Neutrophil (primary cell): ENCODE data around the gene DCTN2.

Source experiments
- H3K27ac ChIP-seq: fragments of 200-600 bp; sonication (generic); 2 replicates; pipeline ENCODE4 v1.5.1; 2016; ENCODE audit warnings: mild to moderate bottlenecking, moderate library complexity
- H3K27me3 ChIP-seq: fragments of 200-600 bp; sonication (generic); 2 replicates; pipeline ENCODE4 v1.6.0; 2016; ENCODE audit warnings: mild to moderate bottlenecking
- H3K36me3 ChIP-seq: fragments of 200-600 bp; sonication (generic); 2 replicates; pipeline ENCODE4 v1.5.1; 2017
- H3K4me1 ChIP-seq, 2 experiments: fragments of 200-600 bp in 1 of 2; sonication (generic) in 1 of 2; 1 replicate in 1 of 2; 2 replicates in 1 of 2; pipeline versions ENCODE4 v1.5.1 to v1.6.1; 2013 to 2016; ENCODE audit warnings: low read depth in 1 of 2, low read length in 1 of 2, mild to moderate bottlenecking in 1 of 2, moderate library complexity in 1 of 2; ENCODE audit not compliant: control insufficient read depth in 1 of 2, insufficient read depth in 1 of 2
- H3K4me3 ChIP-seq, 2 experiments: fragments of 200-600 bp in 1 of 2; sonication (generic) in 1 of 2; 1 replicate in 1 of 2; 2 replicates in 1 of 2; pipeline ENCODE4 v1.5.1; 2013 to 2016; ENCODE audit warnings: low read depth in 1 of 2, low read length in 1 of 2, mild to moderate bottlenecking in 1 of 2, moderate library complexity in 1 of 2
- H3K9me3 ChIP-seq: fragments of 200-600 bp; sonication (generic); 2 replicates; pipeline ENCODE4 v1.5.1; 2016
- TF ChIP-seq, protein P1 (sequence below): fragments of 200-600 bp; sonication (generic); IDR thresholded peaks from 2 replicates; pipeline ENCODE4 v1.5.1; 2016; ENCODE audit warnings: antibody characterized with exemption

DCTN2 gene

DNA sequence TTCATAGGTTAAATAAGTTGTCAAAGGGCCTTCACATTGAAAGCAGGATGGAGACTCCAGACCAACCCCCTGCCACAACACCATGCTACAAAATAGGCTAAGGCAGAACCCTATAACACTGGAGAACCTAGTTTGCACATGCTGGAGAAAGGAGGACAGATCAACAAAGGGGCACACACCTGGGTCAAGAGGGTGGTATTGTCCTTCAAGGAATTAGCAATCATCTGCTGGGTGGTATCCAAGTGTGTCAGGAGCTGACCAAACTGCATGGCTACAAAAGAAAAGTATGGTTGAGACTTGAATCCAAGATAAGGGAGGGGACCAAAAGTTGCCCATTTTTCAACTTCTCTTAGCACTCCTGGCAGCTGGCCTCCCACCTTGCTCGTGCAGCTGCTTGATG, 15.2 kb downstream of the DCTN2 start:
- TF ChIP-seq, protein P1, sequence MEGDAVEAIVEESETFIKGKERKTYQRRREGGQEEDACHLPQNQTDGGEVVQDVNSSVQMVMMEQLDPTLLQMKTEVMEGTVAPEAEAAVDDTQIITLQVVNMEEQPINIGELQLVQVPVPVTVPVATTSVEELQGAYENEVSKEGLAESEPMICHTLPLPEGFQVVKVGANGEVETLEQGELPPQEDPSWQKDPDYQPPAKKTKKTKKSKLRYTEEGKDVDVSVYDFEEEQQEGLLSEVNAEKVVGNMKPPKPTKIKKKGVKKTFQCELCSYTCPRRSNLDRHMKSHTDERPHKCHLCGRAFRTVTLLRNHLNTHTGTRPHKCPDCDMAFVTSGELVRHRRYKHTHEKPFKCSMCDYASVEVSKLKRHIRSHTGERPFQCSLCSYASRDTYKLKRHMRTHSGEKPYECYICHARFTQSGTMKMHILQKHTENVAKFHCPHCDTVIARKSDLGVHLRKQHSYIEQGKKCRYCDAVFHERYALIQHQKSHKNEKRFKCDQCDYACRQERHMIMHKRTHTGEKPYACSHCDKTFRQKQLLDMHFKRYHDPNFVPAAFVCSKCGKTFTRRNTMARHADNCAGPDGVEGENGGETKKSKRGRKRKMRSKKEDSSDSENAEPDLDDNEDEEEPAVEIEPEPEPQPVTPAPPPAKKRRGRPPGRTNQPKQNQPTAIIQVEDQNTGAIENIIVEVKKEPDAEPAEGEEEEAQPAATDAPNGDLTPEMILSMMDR, result no peak
- Histone ChIP-seq H3K27me3 (no peaks in the 10 kb centered on the region), H3K9me3 (no peaks in the 10 kb centered on the region), H3K4me1 (no peaks in the 10 kb centered on the region), H3K36me3 (peaks cover 99% of the 10 kb centered on the region), H3K27ac (peak overlapping the region; percentile 35), H3K4me3 (no peak overlapping the region)

DNA sequence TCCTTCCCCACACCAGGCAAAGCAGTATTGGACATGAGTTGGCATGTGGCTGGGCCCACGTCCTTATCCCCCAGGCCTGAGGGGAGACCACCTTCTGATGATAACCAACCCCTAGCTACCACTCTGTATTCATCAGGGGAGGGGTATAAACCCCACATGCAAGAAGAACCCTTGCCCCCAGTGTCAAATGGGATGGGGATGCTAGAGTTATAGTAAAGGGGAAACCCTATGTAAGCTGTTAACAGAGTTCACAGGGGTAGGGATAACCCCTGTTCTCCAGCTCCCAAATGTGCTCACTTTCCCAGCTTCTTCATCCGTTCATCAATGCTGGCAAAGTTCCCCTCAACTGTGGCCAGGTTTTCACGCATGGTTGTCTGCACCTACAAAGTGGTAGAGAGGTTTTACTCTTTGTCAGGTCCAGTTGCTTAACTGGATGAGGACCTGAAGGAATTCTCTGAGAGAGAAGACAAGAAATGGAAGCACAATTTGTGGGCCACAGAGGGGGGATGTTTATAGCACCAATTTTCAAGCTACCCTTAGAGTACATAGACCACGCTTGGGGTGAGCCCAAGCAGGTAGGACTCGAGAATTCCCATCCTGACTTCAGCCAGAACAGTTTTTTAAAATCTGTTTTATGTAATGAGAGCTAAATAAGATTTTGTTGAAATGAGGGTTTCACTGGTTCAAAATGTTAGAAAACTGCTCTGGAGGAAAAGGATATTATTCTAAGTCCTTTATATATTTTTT, 16.4 kb downstream of the DCTN2 start:
- Histone ChIP-seq H3K9me3 (no peaks in the 10 kb centered on the region), H3K4me3 (no peak overlapping the region), H3K4me1 (peaks cover 0 to 3% of the 10 kb centered on the region in 2 experiments), H3K27ac (peak overlapping the region; percentile 100), H3K36me3 (peaks cover 100% of the 10 kb centered on the region), H3K27me3 (no peaks in the 10 kb centered on the region)
- TF ChIP-seq, protein P1, result no peak

DNA sequence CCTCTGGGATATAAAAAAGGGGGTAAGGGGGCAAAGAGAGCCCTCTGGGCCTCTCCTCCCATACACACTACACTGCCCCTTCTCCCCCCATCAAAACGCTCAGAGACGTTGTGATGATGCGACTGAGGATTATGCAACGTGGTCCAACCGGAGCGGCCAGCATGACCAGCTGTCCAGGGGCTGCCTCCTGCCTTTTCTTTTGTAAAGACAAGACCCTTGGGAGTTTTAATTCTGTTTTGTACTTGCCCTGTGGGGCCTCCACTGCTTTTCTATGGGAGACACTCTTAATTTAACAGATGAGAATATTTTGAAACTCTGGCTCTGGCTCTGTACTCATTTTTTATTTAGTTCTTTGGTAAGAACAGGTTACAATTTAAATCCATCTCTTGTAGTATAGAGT, 17.2 kb downstream of the DCTN2 start:
- Histone ChIP-seq H3K4me1 (peaks cover 4 to 10% of the 10 kb centered on the region in 2 experiments), H3K27ac (peak overlapping the region; percentile 100), H3K4me3 (no peak overlapping the region), H3K9me3 (no peaks in the 10 kb centered on the region), H3K36me3 (peaks cover 100% of the 10 kb centered on the region), H3K27me3 (no peaks in the 10 kb centered on the region)
- TF ChIP-seq, protein P1, result no peak

DNA sequence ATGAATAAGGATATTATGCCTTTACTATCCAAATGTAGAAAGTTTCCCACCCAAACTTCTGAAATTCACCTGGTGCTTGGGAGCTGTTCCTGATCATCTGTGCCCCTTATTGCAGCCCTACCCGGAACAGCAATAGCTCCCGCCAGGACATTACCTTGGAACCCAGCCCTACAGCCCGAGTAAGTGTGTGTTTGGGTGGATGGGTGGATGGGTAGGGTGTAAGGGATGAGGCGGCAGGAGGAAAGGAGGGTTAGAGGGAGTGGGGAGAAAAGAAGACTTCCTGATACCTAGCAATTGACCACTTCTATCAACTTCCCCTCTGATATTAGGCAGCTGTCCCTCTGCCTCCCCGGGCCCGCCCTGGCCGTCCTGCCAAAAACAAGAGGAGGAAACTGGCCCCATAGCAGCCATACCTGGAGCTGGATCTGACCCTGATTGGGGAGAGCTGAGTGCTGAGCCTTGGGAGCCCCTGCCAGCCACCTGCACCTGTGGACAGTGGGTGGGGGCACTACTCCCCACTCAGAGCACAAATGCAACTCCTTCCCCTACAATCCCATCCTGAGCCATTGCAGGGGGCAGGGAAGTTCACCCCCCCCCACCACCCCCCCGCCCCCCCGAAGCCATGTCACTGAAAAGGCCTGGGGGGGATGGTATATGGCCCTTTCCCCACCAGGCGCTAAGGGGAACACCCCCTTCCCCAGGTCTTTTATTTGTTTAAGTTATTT, 18.0 kb downstream of the DCTN2 start:
- H3K27ac ChIP-seq, result peak overlapping the region; percentile 100
- peaks cover 100% of the 10 kb centered on the region for H3K36me3 ChIP-seq
- no peaks in the 10 kb centered on the region for H3K27me3 ChIP-seq
- no peak overlapping the region for H3K4me3 ChIP-seq
- peaks cover 12 to 18% of the 10 kb centered on the region in 2 experiments for H3K4me1 ChIP-seq
- TF ChIP-seq, protein P1, result no peak
- H3K9me3 ChIP-seq, result no peaks in the 10 kb centered on the region

DNA sequence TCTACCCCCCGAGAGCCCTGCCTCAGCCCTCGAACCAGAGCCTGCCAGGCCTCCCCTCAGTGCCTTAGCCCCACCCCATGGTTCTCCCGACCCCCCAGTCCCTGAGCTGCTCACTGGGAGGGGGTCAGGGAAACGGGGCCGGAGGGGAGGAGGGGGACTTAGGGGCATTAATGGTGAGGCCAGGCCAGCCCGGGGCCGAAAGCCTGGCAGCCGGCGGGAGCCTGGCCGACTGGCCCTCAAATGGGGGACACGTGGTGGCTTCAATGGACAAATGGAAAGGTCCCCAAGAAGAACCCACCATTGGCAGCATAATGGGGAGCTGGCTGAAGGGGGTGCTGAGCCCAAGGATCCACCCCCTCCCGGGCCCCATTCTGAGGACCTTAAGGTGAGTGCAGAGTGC, 18.8 kb downstream of the DCTN2 start:
- TF ChIP-seq, protein P1, result no peak
- H3K4me1 ChIP-seq, result peaks cover 20 to 26% of the 10 kb centered on the region in 2 experiments

More for the DNA sequence above, 18.8 kb downstream of the DCTN2 start:
- Histone ChIP-seq H3K4me3 (no peak overlapping the region), H3K9me3 (no peaks in the 10 kb centered on the region), H3K27me3 (no peaks in the 10 kb centered on the region), H3K27ac (peak overlapping the region; percentile 100), H3K36me3 (peaks cover 92% of the 10 kb centered on the region)
